Liver (tissue), 9 donors: ENCODE data around the gene CSNK2A3. TPM values are rescaled to one million over a fixed set of nuclear protein-coding genes. Genes with fewer than 3 reads are reported as not detected.

Experiments
- DNase-seq: peaks from one replicate; pipeline ENCODE4 v3.0.0-alpha.2; 2017; ENCODE audit warnings: low spot score
- H3K27ac ChIP-seq, 2 donors: one replicate each; pipeline ENCODE4 v1.7.0; 2013; ENCODE audit warnings: inconsistent platforms in 2 of 2, low read length in 2 of 2, control low read depth in 1 of 2, low read depth in 1 of 2, mild to moderate bottlenecking in 1 of 2
- H3K27me3 ChIP-seq, 4 donors: one replicate each; pipeline versions ENCODE4 v1.6.1 to v1.7.0; 2013; ENCODE audit warnings: low read length in 3 of 4, inconsistent platforms in 1 of 4, mild to moderate bottlenecking in 1 of 4, moderate library complexity in 1 of 4; ENCODE audit not compliant: control insufficient read depth in 4 of 4, insufficient read depth in 4 of 4
- H3K36me3 ChIP-seq, 4 donors: one replicate each; pipeline versions ENCODE4 v1.6.1 to v1.7.0; 2013; ENCODE audit warnings: low read length in 3 of 4, mild to moderate bottlenecking in 3 of 4, low read depth in 1 of 4, moderate library complexity in 1 of 4; ENCODE audit not compliant: control insufficient read depth in 4 of 4, insufficient read depth in 3 of 4
- H3K4me1 ChIP-seq, 4 donors: one replicate each; pipeline versions ENCODE4 v1.6.1 to v1.7.0; 2013; ENCODE audit warnings: low read length in 3 of 4, mild to moderate bottlenecking in 3 of 4, moderate library complexity in 1 of 4; ENCODE audit not compliant: control insufficient read depth in 4 of 4, insufficient read depth in 4 of 4
- H3K4me3 ChIP-seq, 3 donors: one replicate each; pipeline versions ENCODE4 v1.6.1 to v1.7.0; 2013; ENCODE audit warnings: low read length in 3 of 3, control low read depth in 1 of 3, low read depth in 1 of 3, mild to moderate bottlenecking in 1 of 3
- H3K9ac ChIP-seq, 2 donors: one replicate each; pipeline ENCODE4 v1.7.0; 2013; ENCODE audit warnings: low read length in 2 of 2, mild to moderate bottlenecking in 2 of 2, moderate library complexity in 2 of 2, control low read depth in 1 of 2, low read depth in 1 of 2
- H3K9me3 ChIP-seq, 4 donors: one replicate each; pipeline versions ENCODE4 v1.6.1 to v1.7.0; 2013; ENCODE audit warnings: low read length in 3 of 4; ENCODE audit not compliant: control insufficient read depth in 4 of 4
- ATF3 ChIP-seq: IDR thresholded peaks from 2 replicates; pipeline ENCODE4 v1.6.1; 2016; ENCODE audit warnings: antibody characterized with exemption
- CTCF ChIP-seq: fragments of 150-350 bp; IDR thresholded peaks from 2 replicates; pipeline ENCODE4 v1.5.1; 2017; ENCODE audit warnings: improper control_type of control experiment, low read depth, low read length; ENCODE audit not compliant: missing input control
- EGR1 ChIP-seq, 2 donors: IDR thresholded peaks; 2 replicates each; pipeline ENCODE4 v1.6.1; 2016 to 2018; ENCODE audit warnings: antibody characterized with exemption in 2 of 2, low read depth in 2 of 2
- FOXA1 ChIP-seq: IDR thresholded peaks from 2 replicates; pipeline ENCODE4 v1.6.1; 2016; ENCODE audit warnings: antibody characterized with exemption
- FOXA2 ChIP-seq: IDR thresholded peaks from 2 replicates; pipeline ENCODE4 v1.6.1; 2016; ENCODE audit warnings: antibody characterized with exemption
- GABPA ChIP-seq, 2 donors: IDR thresholded peaks in 1 of 2; conservative IDR thresholded peaks in 1 of 2; 2 replicates each; pipeline ENCODE4 v1.6.1; 2016; ENCODE audit warnings: antibody characterized with exemption in 2 of 2, mild to moderate bottlenecking in 1 of 2, moderate library complexity in 1 of 2
- HNF4A ChIP-seq, 2 donors: conservative IDR thresholded peaks; 2 replicates each; pipeline ENCODE4 v1.6.1; 2016; ENCODE audit warnings: antibody characterized with exemption in 2 of 2, mild to moderate bottlenecking in 2 of 2
- HNF4G ChIP-seq: IDR thresholded peaks from 2 replicates; pipeline ENCODE4 v1.6.1; 2016; ENCODE audit warnings: antibody characterized with exemption
- JUND ChIP-seq, 2 donors: IDR thresholded peaks; 2 replicates each; pipeline ENCODE4 v1.6.1; 2016; ENCODE audit warnings: antibody characterized with exemption in 2 of 2
- RAD21 ChIP-seq, 2 donors: IDR thresholded peaks; 2 replicates each; pipeline ENCODE4 v1.6.1; 2016; ENCODE audit warnings: antibody characterized with exemption in 2 of 2, mild to moderate bottlenecking in 2 of 2
- REST ChIP-seq: IDR thresholded peaks from 2 replicates; pipeline ENCODE4 v1.6.1; 2016; ENCODE audit warnings: antibody characterized with exemption, mild to moderate bottlenecking
- RXRA ChIP-seq, 2 donors: IDR thresholded peaks; 2 replicates each; pipeline ENCODE4 v1.6.1; 2017 to 2018; ENCODE audit warnings: antibody characterized with exemption in 2 of 2, mild to moderate bottlenecking in 1 of 2
- TAF1 ChIP-seq: conservative IDR thresholded peaks from 2 replicates; pipeline ENCODE4 v1.6.1; 2016; ENCODE audit warnings: antibody characterized with exemption, mild to moderate bottlenecking
- YY1 ChIP-seq: IDR thresholded peaks from 2 replicates; pipeline ENCODE4 v1.6.1; 2016; ENCODE audit warnings: antibody characterized with exemption, mild to moderate bottlenecking
- ZBTB33 ChIP-seq: IDR thresholded peaks from 2 replicates; pipeline ENCODE4 v1.6.1; 2016; ENCODE audit warnings: antibody characterized with exemption
- WGBS: extraction: QIAGEN DNeasy Blood & Tissue Kit; methylation state at CpG from one replicate; pipeline ENCODE4 v1.1.7; 2013; 5-methylcytosine and 5-hydroxymethylcytosine counted together
- polyA plus RNA-seq, 2 donors: library from polyadenylated mRNA; stranded (reverse) in 1 of 2; unstranded in 1 of 2; fragments of 200-250 nt in 1 of 2; fragments of >200 nt in 1 of 2; fragmentation: Nextera tagmentation in 1 of 2; extraction: Ambion mirVana in 1 of 2; gene quantifications; one replicate each; pipeline versions ENCODE4 v1.2.1 to v1.2.3, GENCODE V29; 2013 to 2015
- total RNA-seq, 2 donors: library from RNA; depleted of rRNA; stranded (reverse); fragments of >200 nt; gene quantifications; one replicate each; pipeline ENCODE4 v1.2.3, GENCODE V29; 2014
- donor health status: healthy.
- donor health status: healthy.
- donor health status: healthy.
- donor health status: healthy.
- donor health status: healthy.

Gene CSNK2A3
- total and polyA plus RNA-seq, 4 donors: 0.51 to 0.92 (median 0.59) TPM; not detected in 1

- TF ChIP-seq FOXA1 (no peak), JUND (IDR thresholded peaks at IDR 0.05) (no peak), ATF3 (no peak), RXRA (IDR thresholded peaks at IDR 0.05) (no peak), EGR1 (IDR thresholded peaks at IDR 0.05; ENCODE audit: low read depth in 2 of 2) (no peak), HNF4G (no peak), TAF1 (no peak), REST (no peak), HNF4A (conservative IDR thresholded peaks at IDR 0.05) (no peak), YY1 (no peak), ZBTB33 (no peak), CTCF (no peak), FOXA2 (no peak), GABPA (IDR thresholded peaks at IDR 0.05 in 1 of 2, conservative IDR thresholded peaks at IDR 0.05 in 1 of 2) (no peak)
- WGBS: 89% methylated on average over 4 of the region's 4 CpGs
- DNase-seq: no peak
- Histone ChIP-seq H3K4me3 (no peak overlapping the region), H3K36me3 (peaks cover 0 to 45% (median 16%) of the 10 kb centered on the region in 4 donors), H3K27me3 (no peaks in the 10 kb centered on the region), H3K9ac (no peak overlapping the region), H3K9me3 (peaks cover 0 to 2% (median 0%) of the 10 kb centered on the region in 4 donors), H3K27ac (no peak overlapping the region), H3K4me1 (peaks cover 0 to 5% (median 2%) of the 10 kb centered on the region in 4 donors)
Measured at GRCh38 chr11:11318961-11319360, 34.1 kb downstream of the CSNK2A3 start.

GRCh38 chr11:11318461-11318860, 34.6 kb downstream of the CSNK2A3 start:
- peaks cover 0 to 6% (median 2%) of the 10 kb centered on the region in 4 donors for H3K4me1 ChIP-seq
- 93% methylated on average over 7 of the region's 7 CpGs for WGBS
- no peak overlapping the region for H3K4me3 ChIP-seq
- no peak for DNase-seq
- H3K27ac ChIP-seq: no peak overlapping the region
- H3K27me3 ChIP-seq: no peaks in the 10 kb centered on the region
- no peak overlapping the region for H3K9ac ChIP-seq
- peaks cover 0 to 2% (median 0%) of the 10 kb centered on the region in 4 donors for H3K9me3 ChIP-seq
- H3K36me3 ChIP-seq: peaks cover 0 to 40% (median 14%) of the 10 kb centered on the region in 4 donors
- TF ChIP-seq ZBTB33: no peak
- no peak for TF ChIP-seq YY1
- TF ChIP-seq GABPA (IDR thresholded peaks at IDR 0.05 in 1 of 2, conservative IDR thresholded peaks at IDR 0.05 in 1 of 2): no peak
- TF ChIP-seq HNF4A (conservative IDR thresholded peaks at IDR 0.05): no peak
- TF ChIP-seq CTCF: no peak
- no peak for TF ChIP-seq ATF3
- no peak for TF ChIP-seq JUND (IDR thresholded peaks at IDR 0.05)
- no peak for TF ChIP-seq RAD21 (IDR thresholded peaks at IDR 0.05)
- TF ChIP-seq FOXA2: no peak
